K562 (cell line): ENCODE data around the gene PKIB. TPM values are rescaled to one million over a fixed set of nuclear protein-coding genes. Genes with fewer than 3 reads are reported as not detected.

Experiments used
- ATAC-seq: fragments of 200-7000 bp; cut with Tn5 transposase; 3 replicates; pipeline ENCODE4 v1.9.1; 2020; ENCODE audit warnings: moderate library complexity
- BruUV-seq: library from RNA; stranded (reverse); fragments of 400-500 nt; replicated peaks from 2 replicates; lab custom pipeline; 2021; lab: Mats Ljungman, UMichigan
- CTCF ChIA-PET: fragments of 300-600 bp; formaldehyde crosslinking; extraction: SDS; loops from one replicate; lab custom pipeline; 2021; ENCODE audit warnings: low intra/inter-chr PET ratio; lab: Yijun Ruan, JAX
- POLR2A ChIA-PET: fragments of 300-600, 350-650 bp; sonication (Branson Sonifier 250); formaldehyde crosslinking; extraction: SDS; loops from one replicate; lab custom pipeline; 2021; ENCODE audit warnings: antibody characterized with exemption, inconsistent platforms; lab: Yijun Ruan, JAX
- DNase-seq, 4 experiments: peaks; one replicate each; pipeline versions ENCODE4 v3.0.0 to v3.0.0-alpha.2; 2011 to 2018; ENCODE audit warnings: low spot score in 3 of 4, mixed read lengths in 3 of 4; ENCODE audit errors: extremely low read depth in 1 of 4
- FAIRE-seq: peaks from 2 replicates; lab custom pipeline; 2011; peaks lifted over from hg19 to GRCh38; lab: Jason Lieb, UNC
- H2AFZ ChIP-seq: 2 replicates; pipeline ENCODE4 v1.6.0; 2011; ENCODE audit warnings: low read depth, low read length, control low read depth, inconsistent platforms
- H3K27ac ChIP-seq: fragments of 200-600 bp; 3 replicates; pipeline ENCODE4 v1.8.0; 2011; ENCODE audit warnings: low read depth, mild to moderate bottlenecking, control low read depth, inconsistent platforms, low read length, moderate library complexity, mixed read lengths; ENCODE audit errors: extremely low read depth
- H3K27me3 ChIP-seq, 2 experiments: fragments of 300-600 bp in 1 of 2; 2 replicates in 1 of 2; 3 replicates in 1 of 2; pipeline versions ENCODE4 v1.6.0 to v1.8.0; 2011; ENCODE audit warnings: inconsistent platforms in 2 of 2, low read length in 2 of 2, mild to moderate bottlenecking in 1 of 2, mixed read lengths in 1 of 2, moderate library complexity in 1 of 2; ENCODE audit not compliant: control insufficient read depth in 2 of 2, insufficient read depth in 2 of 2
- H3K36me3 ChIP-seq: fragments of 300-600 bp; 3 replicates; pipeline ENCODE4 v1.8.0; 2011; ENCODE audit warnings: mild to moderate bottlenecking, low read length, inconsistent platforms; ENCODE audit not compliant: control insufficient read depth, insufficient read depth
- H3K4me1 ChIP-seq, 2 experiments: fragments of 200-600 bp in 1 of 2; replicated peaks in 1 of 2; 2 replicates in 1 of 2; 3 replicates in 1 of 2; pipeline versions ENCODE4 v1.5.1 to v1.8.0; 2011; ENCODE audit warnings: inconsistent platforms in 2 of 2, low read length in 2 of 2, mild to moderate bottlenecking in 1 of 2, mixed read lengths in 1 of 2, moderate library complexity in 1 of 2; ENCODE audit not compliant: control insufficient read depth in 2 of 2, insufficient read depth in 2 of 2
- H3K4me2 ChIP-seq: 2 replicates; pipeline ENCODE4 v1.6.1; 2011; ENCODE audit warnings: low read length, control low read depth, inconsistent platforms, mixed read lengths; ENCODE audit not compliant: insufficient read depth
- H3K4me3 ChIP-seq: fragments of 200-600 bp; sonication (generic), shearing (Covaris generic); 2 replicates; pipeline ENCODE4 v1.5.1; 2016; ENCODE audit warnings: control low read depth, inconsistent platforms
- H3K79me2 ChIP-seq: fragments of 200-600 bp; 3 replicates; pipeline ENCODE4 v1.8.0; 2011; ENCODE audit warnings: low read length, inconsistent platforms; ENCODE audit not compliant: control insufficient read depth, insufficient read depth
- H3K9ac ChIP-seq, 2 experiments: 2 replicates each; pipeline versions ENCODE4 v1.6.0 to v1.6.1; 2011; ENCODE audit warnings: low read depth in 2 of 2, low read length in 2 of 2, control low read depth in 1 of 2, inconsistent platforms in 1 of 2, mild to moderate bottlenecking in 1 of 2, mixed read lengths in 1 of 2; ENCODE audit not compliant: insufficient read depth in 1 of 2
- H3K9me1 ChIP-seq: one replicate; pipeline ENCODE4 v1.6.0; 2011; ENCODE audit warnings: inconsistent platforms, mild to moderate bottlenecking, low read length, moderate library complexity; ENCODE audit not compliant: control insufficient read depth, insufficient read depth
- H3K9me3 ChIP-seq: replicated peaks from 2 replicates; pipeline ENCODE4 v1.5.1; 2011; ENCODE audit warnings: low read depth, low read length, inconsistent platforms; ENCODE audit not compliant: control insufficient read depth, insufficient read depth
- H4K20me1 ChIP-seq: replicated peaks from 2 replicates; pipeline ENCODE4 v1.6.1; 2011; ENCODE audit warnings: low read length, inconsistent platforms, mixed read lengths; ENCODE audit not compliant: control insufficient read depth, insufficient read depth
- ATF2 ChIP-seq: sonication (generic); formaldehyde crosslinking; IDR thresholded peaks from 2 replicates; pipeline ENCODE4 v1.8.1; 2022; ENCODE audit warnings: missing genetic modification reagents
- DDX20 ChIP-seq: fragments of 450-650 bp; IDR thresholded peaks from 2 replicates; pipeline ENCODE4 v1.6.1; 2016; ENCODE audit warnings: missing genetic modification characterization, low read depth, mild to moderate bottlenecking, missing compliant biosample characterization, moderate library complexity
- FOXK2 ChIP-seq, 2 experiments: fragments of 450-650 bp; IDR thresholded peaks in 1 of 2; conservative IDR thresholded peaks in 1 of 2; 2 replicates each; pipeline ENCODE4 v1.6.1; 2016; ENCODE audit warnings: low read depth in 2 of 2, mild to moderate bottlenecking in 1 of 2
- GABPA ChIP-seq: fragments of 200-800 bp; sonication (Bioruptor generic); conservative IDR thresholded peaks from 2 replicates; pipeline ENCODE4 v1.6.1; 2016; ENCODE audit warnings: low read depth, missing genetic modification characterization, missing compliant biosample characterization
- HNRNPLL ChIP-seq: fragments of 200-400 bp; formaldehyde crosslinking; IDR thresholded peaks from 2 replicates; pipeline ENCODE4 v1.6.1; 2017; ENCODE audit warnings: low read length, low read depth, mild to moderate bottlenecking; ENCODE audit not compliant: poor library complexity, severe bottlenecking
- HSF4 ChIP-seq: fragments of 250-450 bp; sonication (Bioruptor Pico); IDR thresholded peaks from 2 replicates; pipeline ENCODE4 v2.1.2; 2022; ENCODE audit warnings: mild to moderate bottlenecking, moderate library complexity, borderline replicate concordance
- KAT8 ChIP-seq: fragments of 450-650 bp; IDR thresholded peaks from 2 replicates; pipeline ENCODE4 v1.6.1; 2016; ENCODE audit warnings: low read depth, mild to moderate bottlenecking
- MTF1 ChIP-seq: fragments of 250-450 bp; sonication (Bioruptor Pico); IDR thresholded peaks from 2 replicates; pipeline ENCODE4 v1.9.0; 2021; ENCODE audit warnings: moderate library complexity, mild to moderate bottlenecking, inconsistent platforms, borderline replicate concordance
- NEUROD1 ChIP-seq: fragments of 150-350 bp; IDR thresholded peaks from 2 replicates; pipeline ENCODE4 v1.6.1; 2014; ENCODE audit warnings: borderline replicate concordance, low read length, low read depth; ENCODE audit not compliant: partially characterized antibody
- RERE ChIP-seq: sonication (generic); formaldehyde crosslinking; IDR thresholded peaks from 2 replicates; pipeline ENCODE4 v1.8.0; 2023; ENCODE audit warnings: missing genetic modification reagents, mild to moderate bottlenecking, borderline replicate concordance
- SREBF1 ChIP-seq: fragments of 150-350 bp; IDR thresholded peaks from 2 replicates; pipeline ENCODE4 v1.6.1; 2014; ENCODE audit warnings: antibody characterized with exemption, low read depth, low read length, borderline replicate concordance
- TAF7 ChIP-seq: fragments of 450-650 bp; IDR thresholded peaks from 2 replicates; pipeline ENCODE4 v1.6.1; 2016; ENCODE audit warnings: missing genetic modification characterization, missing compliant biosample characterization
- U2AF2 ChIP-seq: fragments of 200-400 bp; formaldehyde crosslinking; optimal IDR thresholded peaks from 2 replicates; pipeline ENCODE3; 2017; ENCODE audit warnings: low read depth, mild to moderate bottlenecking, low read length
- ZC3H8 ChIP-seq: fragments of 450-650 bp; IDR thresholded peaks from 2 replicates; pipeline ENCODE4 v1.6.1; 2017
- ZNF140 ChIP-seq: fragments of 250-450 bp; sonication (Bioruptor Pico); IDR thresholded peaks from 2 replicates; pipeline ENCODE4 v1.8.0; 2021; ENCODE audit warnings: moderate library complexity, mild to moderate bottlenecking, inconsistent platforms
- ZNF23 ChIP-seq: fragments of 250-450 bp; sonication (Bioruptor Pico); IDR thresholded peaks from 2 replicates; pipeline ENCODE4 v1.4.0; 2020; ENCODE audit warnings: mild to moderate bottlenecking
- WGBS: fragments of 100-300 bp; shearing (Covaris generic); methylation state at CpG from one replicate; pipeline ENCODE4 v1.1.6; 2016; ENCODE audit warnings: low coverage, mixed read lengths; ENCODE audit not compliant: insufficient coverage; ENCODE audit errors: missing lambda C conversion rate; 5-methylcytosine and 5-hydroxymethylcytosine counted together
- in situ Hi-C: fragments of 300-500 bp; cut with MboI; formaldehyde crosslinking; loops from 4 replicates; pipeline ENCODE4 v1.15.0; 2018; ENCODE audit warnings: inconsistent platforms, mixed read lengths
- intact Hi-C: fragments of 100-400 bp; cut with micrococcal nuclease; formaldehyde crosslinking; loops from 2 replicates; pipeline ENCODE4 v1.14.2; 2022
- polyA plus RNA-seq, 8 experiments: library from polyadenylated mRNA; depleted of rRNA in 4 of 8; stranded (reverse) in 5 of 8; unstranded in 3 of 8; fragments of >200 nt; fragmentation: Nextera tagmentation in 2 of 8; fragmentation: Illumina TruSeq in 1 of 8; extraction: Ambion mirVana in 2 of 8; extraction: Trizol in 1 of 8; gene quantifications; 2 replicates each; pipeline versions ENCODE4 v1.2.1 to v1.2.3, GENCODE V29; 2011 to 2014; ENCODE audit warnings: inconsistent platforms in 1 of 8, missing spikeins in 1 of 8
- total RNA-seq, 7 experiments: library from RNA; depleted of rRNA in 6 of 7; stranded (reverse); fragments of >200 nt in 6 of 7; fragmentation: Illumina TruSeq in 2 of 7; extraction: Trizol in 2 of 7; gene quantifications; 2 replicates each; pipeline versions ENCODE4 v1.2.1 to v1.2.3, GENCODE V29; 2011 to 2021; ENCODE audit warnings: low replicate concordance in 1 of 7

PKIB gene
- total and polyA plus RNA-seq, 9 of the 15 experiments (the other 6 are each of a cell fraction or from before 2014, with no cell fraction given): 14.8 to 37.5 (median 27.4) TPM

- TF ChIP-seq RERE (CRISPR knock-in tag) (no peak), ZNF140 (CRISPR knock-in tag) (no peak), GABPA (tag) (no peak), ZNF23 (CRISPR knock-in tag) (no peak), HSF4 (no peak)
Observed at GRCh38 chr6:122697458-122697857, 87.3 kb downstream of the PKIB start (continued).

DNA sequence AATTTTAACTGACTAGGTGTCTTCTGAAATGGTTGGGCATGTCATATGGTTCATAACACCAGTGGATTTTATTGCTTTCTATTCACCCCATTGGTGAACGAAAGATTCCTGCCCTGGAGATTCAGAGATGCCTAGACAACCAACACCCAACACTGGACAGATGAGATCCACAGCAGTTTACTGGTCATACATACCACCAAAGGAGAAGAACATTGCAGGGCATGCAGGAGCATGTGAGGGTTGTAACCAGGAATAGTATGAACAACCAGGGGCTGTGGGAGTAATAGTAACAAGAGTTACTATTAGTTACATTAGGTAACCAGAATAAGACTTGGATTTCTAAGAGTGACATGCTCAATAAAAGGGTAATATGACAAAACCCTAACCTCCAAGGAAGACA, 91.5 kb downstream of the PKIB start:
- H3K27ac ChIP-seq: no peak overlapping the region
- no peaks in the 10 kb centered on the region; the same call in 2 of the 3 replicates for H3K36me3 ChIP-seq
- no peak overlapping the region for H3K4me3 ChIP-seq
- POLR2A ChIA-PET: interaction anchor here (0.6 kb wide), 1 partner anchor 51 kb away, joined by 3 read pairs; no protein-coding TSS in a partner anchor
- no peaks in the 10 kb centered on the region; a peak in 1 of 5 replicates for H3K27me3 ChIP-seq
- WGBS: 50% methylated on average over 1 of the region's 1 CpG
- no peaks in the 10 kb centered on the region for H4K20me1 ChIP-seq
- no peak for DNase-seq
- no peak overlapping the region for H2AFZ ChIP-seq
- intact Hi-C loops: no loop called here
- no peak for FAIRE-seq
- CTCF ChIA-PET: no interaction called here
- no peak overlapping the region for H3K4me2 ChIP-seq
- peaks cover 4% of the 10 kb centered on the region; the same call in 1 of the 2 replicates for H3K9me3 ChIP-seq
- H3K9me1 ChIP-seq: no peaks in the 10 kb centered on the region
- no peaks in the 10 kb centered on the region for H3K4me1 ChIP-seq
- no peak for ATAC-seq
- no peak overlapping the region for H3K9ac ChIP-seq
- no TSS peak for BruUV-seq
- in situ Hi-C loops: no loop called here
- no peaks in the 10 kb centered on the region for H3K79me2 ChIP-seq
- no peak for TF ChIP-seq DDX20 (tag)
- TF ChIP-seq MTF1: no peak
- no peak for TF ChIP-seq ATF2
- no peak for TF ChIP-seq ZC3H8
- no peak for TF ChIP-seq TAF7
- no peak for TF ChIP-seq FOXK2 (conservative IDR thresholded peaks at IDR 0.05 in 1 of 2, IDR thresholded peaks at IDR 0.05 in 1 of 2; ENCODE audit: low read depth in 2 of 2)
- no peak for TF ChIP-seq SREBF1
- no peak for TF ChIP-seq HNRNPLL
- no peak for TF ChIP-seq KAT8
- no peak for TF ChIP-seq U2AF2
- no peak for TF ChIP-seq NEUROD1
